Stimulated activated CD4-positive, alpha-beta T cell treated with anti-CD3 and anti-CD28 coated beads, Interleukin-12 subunit alpha, Interleukin-12 subunit beta, amount 100 ng/mL, for 24 hours (primary cell): ENCODE data around the gene SUN1.
"Not testable (repeated sequence)": the region's sequence is repeated elsewhere in the genome, so short reads cannot be mapped to it uniquely, and the experiment has no call there.

ENCODE experiments used
- DNase-seq, 2 experiments: peaks; one replicate each; pipeline ENCODE4 v3.0.0-alpha.2; 2020; ENCODE audit warnings: low read depth in 2 of 2

The SUN1 gene

GRCh38 chr7:835021-835420 is 2.7 kb downstream of the SUN1 start:
- no peak for DNase-seq

GRCh38 chr7:835485-836401 is 3.5 kb downstream of the SUN1 start:
- DNase-seq: no peak

DNA sequence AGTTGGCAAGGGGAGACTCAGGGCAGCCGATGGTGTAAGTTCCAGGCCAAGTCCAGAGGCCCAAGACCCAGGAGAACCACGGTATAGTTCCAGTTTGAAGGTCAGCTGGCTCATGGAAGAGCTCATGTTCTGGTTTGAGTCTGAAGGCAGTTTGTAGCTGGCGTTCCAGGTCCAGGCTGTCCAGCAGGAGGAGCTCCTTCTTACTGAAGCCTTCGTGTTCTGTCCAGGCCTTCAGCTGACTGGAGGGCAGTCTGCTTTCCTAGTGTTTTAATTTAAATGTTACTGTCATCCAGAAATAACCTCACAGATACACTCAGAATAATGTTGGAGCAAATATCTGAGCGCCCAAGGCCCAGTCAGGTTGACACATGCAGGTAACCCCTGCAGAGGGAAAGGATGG is 4.2 kb downstream of the SUN1 start:
- DNase-seq: no peak

DNA sequence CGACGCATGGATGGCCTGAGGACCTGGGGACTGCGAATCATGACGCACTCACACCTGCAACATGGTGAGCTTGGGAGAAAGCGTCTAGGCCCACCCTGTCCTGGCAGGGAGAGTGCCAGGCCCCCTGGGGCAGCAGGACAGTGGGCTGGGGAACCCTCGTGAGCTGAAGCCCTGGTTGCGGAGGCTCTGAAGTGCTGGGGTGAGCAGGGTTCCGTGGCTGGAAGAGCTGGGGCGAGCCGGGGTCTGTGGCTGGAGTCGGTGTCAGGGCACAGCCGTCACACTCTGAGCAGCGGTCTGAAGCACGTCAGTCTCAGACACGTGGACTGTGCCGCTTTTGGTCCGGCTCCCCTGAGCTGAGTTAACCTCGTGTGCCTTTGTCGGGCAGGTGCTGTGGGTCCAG is 4.7 kb downstream of the SUN1 start:
- DNase-seq: no peak

- no peak for DNase-seq
These were observed 7.8 kb downstream of the SUN1 start for GRCh38 chr7:840001-840600.

- no peak for DNase-seq
These were observed 9.7 kb downstream of the SUN1 start for GRCh38 chr7:841943-842342.

DNA sequence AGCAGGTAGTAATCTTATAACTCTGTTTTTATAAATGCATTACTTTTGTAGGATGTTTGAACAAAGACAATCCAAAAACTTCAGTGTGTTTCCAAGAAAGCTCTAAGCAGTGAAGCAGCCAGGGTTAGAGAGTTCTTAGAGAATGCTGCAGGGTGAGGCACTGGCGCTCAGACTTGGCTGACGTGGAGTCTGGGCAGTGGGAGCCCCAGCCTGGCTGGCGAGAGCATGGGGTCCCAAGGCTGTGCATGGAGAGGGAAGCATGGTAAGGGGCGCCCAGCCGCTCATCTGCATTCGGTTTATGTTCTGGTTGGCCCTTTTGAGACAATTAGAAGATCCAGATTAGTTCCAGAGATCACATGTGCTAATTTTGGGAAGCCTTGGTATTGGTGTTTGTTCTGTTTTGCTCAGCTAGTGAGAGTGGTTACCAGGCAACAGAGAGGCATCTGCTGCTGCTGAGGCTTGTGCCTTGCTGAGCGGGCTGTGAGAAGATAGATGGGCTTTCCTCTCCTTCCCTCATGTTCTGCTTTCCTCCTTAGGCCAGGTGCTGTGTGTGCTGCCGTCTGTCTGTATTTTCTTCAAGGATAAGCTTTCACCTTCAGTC is 10.3 kb downstream of the SUN1 start:
- DNase-seq: no peak

DNA sequence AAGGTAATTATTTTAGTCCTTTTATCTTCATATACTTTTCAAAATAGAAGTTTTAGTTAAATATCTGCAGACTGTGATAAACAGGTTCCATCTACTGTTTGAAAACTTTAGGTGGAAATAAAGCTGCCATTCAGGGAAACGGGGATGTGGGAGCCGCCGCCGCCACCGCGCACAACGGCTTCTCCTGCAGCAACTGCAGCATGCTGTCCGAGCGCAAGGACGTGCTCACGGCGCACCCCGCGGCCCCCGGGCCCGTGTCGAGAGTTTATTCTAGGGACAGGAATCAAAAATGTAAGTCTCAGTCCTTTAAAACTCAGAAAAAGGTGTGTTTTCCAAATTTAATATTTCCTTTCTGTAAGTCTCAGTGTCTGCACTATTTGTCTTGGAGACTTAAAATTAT is 11.0 kb downstream of the SUN1 start:
- no peak for DNase-seq

DNA sequence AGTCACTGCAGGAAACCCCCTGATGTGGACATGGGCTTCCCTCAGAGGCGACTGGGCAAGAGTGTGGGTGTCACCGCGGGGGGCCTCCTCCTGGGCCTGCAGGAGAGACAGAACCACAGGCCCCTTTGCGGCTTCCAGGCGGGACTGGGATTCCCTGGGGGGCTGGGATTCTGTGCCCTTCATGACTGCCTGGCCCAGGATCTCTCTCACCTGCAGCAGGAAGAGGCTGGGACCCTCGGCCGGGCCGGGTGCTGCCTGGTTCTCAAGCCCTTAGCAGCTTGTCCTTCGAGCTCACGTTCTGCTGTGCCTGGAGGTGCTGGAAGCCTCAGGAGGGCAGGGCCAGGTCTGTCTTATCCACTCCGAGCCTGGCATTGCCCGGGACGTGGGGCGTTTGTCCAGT is 11.8 kb downstream of the SUN1 start:
- DNase-seq: no peak

DNA sequence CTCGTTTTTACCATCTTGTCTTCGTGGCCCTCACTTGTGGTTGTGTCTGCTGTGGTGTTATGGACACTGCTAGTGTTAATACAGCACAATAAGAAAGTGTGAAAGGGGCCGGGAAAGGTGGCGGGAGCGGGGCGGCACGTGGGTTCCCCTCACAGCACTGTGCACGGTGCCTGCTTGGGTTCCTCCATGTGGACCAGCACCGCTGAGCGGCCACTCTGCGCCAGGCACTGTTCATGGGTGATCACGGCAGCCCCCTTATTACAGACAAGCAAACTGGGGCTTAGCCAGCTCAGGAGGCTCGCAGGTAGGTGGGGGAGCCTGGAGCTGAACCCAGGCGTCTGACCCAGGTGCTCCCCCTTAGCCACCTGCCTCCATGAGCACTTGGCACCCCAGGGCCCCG is 12.2 kb downstream of the SUN1 start:
- DNase-seq: no peak

DNA sequence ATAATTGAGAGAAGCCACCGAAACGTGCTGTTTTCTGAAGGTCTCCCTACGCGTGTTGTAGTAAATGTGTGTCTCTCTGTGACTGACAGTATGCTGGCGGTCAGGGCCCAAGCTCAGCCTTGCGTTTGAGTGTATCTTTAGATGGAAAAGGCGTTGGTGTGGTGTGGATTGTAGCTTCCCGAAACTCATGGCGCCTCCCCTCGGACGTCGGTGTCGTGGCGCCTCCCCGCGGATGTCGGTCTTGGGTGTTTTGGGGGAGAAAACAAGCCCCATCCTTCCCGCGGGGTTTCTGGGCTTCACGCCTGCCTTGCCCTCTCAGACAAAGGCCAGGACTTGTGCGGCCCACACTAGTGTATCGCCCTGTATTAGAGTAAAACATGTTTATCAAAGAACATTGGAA is 12.8 kb downstream of the SUN1 start:
- DNase-seq: no peak

GRCh38 chr7:845731-846130 is 13.5 kb downstream of the SUN1 start:
- no peak for DNase-seq

GRCh38 chr7:846958-847650 is 14.8 kb downstream of the SUN1 start:
- not testable (repeated sequence) for DNase-seq

GRCh38 chr7:847728-848127 is 15.5 kb downstream of the SUN1 start:
- not testable (repeated sequence) for DNase-seq

- no peak for DNase-seq
These were observed 16.9 kb downstream of the SUN1 start for GRCh38 chr7:849145-849544.

DNA sequence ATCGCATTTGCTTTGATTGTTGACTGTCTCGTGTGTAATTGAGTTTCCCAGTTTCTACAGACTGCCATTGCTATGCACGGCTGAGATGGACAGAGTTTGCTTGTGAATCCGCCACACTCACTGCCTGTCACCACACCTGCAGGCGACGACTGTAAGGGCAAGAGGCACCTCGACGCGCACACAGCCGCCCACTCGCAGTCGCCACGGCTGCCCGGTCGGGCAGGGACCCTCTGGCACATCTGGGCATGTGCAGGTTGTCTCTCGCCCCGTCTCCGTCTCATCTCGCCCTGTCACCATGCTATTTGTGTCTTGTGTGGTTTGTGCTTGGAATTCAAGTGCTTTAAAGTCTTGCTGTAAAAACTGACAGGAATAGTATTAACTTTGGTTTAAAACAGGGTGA is 17.5 kb downstream of the SUN1 start:
- DNase-seq: no peak

DNA sequence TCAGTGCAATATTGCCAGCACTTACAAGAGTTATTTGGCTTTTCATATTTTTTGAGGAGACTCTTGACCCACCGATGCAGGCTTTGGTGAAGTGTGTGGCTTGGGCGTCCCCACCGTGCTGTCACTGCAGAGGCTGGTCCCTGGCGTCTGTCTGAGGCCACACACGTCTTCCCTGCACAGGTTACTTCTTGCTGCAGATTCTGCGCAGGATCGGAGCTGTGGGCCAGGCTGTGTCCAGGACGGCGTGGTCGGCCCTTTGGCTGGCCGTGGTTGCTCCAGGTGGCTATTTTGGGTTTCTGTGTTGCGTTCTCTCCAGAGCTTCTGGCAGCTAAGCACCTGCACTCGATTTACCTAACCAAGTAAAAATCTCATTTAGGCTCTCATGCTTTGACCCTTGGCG is 18.9 kb downstream of the SUN1 start:
- DNase-seq: no peak

- no peak for DNase-seq
These were observed 21.3 kb downstream of the SUN1 start for GRCh38 chr7:853366-854117.

- no peak for DNase-seq
These were observed 22.0 kb downstream of the SUN1 start for GRCh38 chr7:854118-854775.

DNA sequence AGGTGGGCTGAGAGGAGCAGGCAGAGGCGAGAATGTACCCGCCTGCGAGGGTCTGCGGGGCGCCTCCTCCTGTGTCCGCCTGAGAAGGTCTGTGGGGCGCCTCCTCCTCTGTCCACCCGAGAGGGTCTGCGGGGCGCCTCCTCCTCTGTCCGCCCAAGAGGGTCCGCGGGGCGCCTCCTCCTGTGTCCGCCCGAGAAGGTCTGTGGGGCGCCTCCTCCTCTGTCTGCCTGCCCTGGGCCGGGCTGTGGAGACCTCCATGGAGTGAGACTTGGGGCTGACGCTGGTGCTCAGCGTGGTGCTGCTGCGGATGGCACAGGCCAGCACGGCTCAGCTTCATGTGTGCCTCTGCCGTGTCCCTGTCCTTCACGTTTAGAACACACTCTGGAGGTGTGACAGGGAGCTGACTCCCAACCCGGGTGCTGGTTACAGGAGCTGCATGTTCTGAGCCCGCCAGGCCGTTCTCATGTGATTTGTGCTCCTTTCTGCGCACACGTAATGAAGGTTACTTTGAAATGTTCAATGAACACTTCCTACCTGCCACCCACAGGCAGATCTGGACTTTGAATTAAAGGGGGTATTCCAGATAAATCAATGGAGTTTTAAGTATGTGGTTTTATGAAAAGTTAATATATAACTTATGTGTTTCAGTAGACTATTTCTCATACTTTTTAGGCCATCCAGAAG is 23.6 kb downstream of the SUN1 start:
- DNase-seq: no peak
